Activated CD4-positive, alpha-beta T cell treated with anti-CD3 and anti-CD28 coated beads, Interleukin-10, Interleukin-2, amounts not matched to agents 100 ng/mL and 50 ng/mL, durations not matched to agents 16 hours and 8 hours (primary cell): ENCODE measurements around the gene EXOC2.
A peak's percentile ranks its signal among the peaks of the same experiment; 100 is the strongest.
"Not testable (repeated sequence)": the region's sequence is repeated elsewhere in the genome, so short reads cannot be mapped to it uniquely, and the experiment has no call there.

Experiments
- DNase-seq: peaks from one replicate; pipeline ENCODE4 v3.0.0-alpha.2; 2020

EXOC2 gene

GRCh38 chr6:710601-711571 lies 17.9 kb upstream of the EXOC2 start:
- peak; percentile 80 for DNase-seq

DNA sequence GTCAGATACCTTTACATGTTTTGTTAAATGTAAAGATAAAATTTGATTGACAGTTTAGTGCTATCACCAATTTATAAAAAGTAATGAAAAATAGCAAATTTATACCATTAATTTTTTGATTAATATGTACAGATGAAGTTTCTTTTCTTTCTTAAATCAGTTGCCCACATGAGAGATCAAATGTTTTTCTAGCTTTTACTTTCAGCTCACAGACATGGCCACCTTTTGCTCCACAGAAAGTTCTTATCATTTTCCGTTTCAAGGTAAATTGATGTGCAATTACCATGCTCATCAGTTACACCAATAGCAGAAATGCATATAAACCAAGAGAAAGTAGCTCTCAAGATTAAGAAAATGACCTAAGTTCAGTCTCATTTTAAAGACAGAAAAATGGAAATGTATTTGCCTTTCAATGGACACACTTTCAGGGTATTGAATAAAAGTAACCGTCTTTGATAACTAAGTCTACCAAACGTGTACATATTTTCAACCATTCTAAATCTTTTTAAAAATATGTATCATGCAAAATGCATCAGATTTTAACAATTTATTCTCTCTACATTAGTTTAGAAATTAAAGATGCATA lies 16.6 kb upstream of the EXOC2 start:
- no peak for DNase-seq

DNA sequence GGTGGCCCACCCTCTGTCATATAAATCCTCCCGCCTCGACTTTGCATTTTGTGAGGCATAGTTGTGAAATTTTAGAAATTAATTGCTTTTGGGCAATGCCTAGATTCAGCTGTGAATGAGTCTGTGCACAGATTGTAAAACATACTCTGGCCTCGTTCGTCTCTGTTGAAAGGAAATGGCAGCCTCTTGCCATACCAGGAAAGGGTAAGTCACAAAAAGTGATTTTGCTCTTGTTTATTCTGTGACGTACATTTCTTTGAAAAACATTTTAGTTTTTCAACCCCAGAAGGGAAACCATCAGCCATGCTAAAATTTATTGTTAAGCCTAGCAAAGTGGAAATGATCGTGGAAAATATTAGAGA lies 15.3 kb upstream of the EXOC2 start:
- no peak for DNase-seq

GRCh38 chr6:707576-708236 lies 14.8 kb upstream of the EXOC2 start:
- no peak for DNase-seq

DNA sequence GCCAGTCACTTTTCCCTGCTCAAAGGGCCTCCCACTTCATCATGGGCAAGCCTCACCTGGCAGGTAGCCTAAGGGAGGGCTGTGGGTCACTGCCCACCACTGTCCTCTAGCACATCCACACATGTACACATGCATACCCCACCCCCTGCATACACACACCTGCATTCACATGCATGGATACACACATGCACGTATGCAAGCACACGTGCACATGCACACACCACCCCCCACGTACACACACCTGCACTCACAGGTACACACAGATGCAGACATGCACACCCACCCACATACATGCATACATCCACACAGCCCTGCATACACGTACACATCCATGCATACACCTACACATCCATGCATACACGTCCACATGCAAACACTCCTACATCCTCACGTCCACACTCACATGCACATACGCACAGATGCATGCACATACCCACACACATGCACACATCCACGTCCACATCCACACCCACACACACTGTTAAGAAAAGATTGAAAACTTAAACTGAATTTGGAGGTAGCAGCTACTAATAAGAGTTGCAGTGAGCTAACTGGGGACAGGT lies 14.0 kb upstream of the EXOC2 start:
- no peak for DNase-seq

DNA sequence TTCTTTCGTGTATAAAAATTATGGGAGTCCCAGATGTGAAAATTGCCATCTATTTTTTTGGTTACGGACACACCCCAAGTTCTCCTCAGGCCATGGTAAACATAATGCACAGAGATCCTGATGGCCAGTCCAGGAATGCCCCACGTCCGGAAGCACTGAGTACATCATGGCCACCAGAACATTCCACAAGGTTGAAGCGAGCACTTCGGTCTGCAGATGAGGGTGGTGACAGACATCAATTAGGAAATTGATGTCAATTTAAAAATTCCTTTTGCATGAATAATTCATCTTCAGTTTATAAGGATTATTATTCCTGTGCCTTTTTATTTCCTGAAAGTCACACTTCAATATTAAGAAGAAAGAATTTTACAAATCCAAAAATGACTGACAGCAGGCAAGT lies 13.2 kb upstream of the EXOC2 start:
- DNase-seq, result no peak

DNA sequence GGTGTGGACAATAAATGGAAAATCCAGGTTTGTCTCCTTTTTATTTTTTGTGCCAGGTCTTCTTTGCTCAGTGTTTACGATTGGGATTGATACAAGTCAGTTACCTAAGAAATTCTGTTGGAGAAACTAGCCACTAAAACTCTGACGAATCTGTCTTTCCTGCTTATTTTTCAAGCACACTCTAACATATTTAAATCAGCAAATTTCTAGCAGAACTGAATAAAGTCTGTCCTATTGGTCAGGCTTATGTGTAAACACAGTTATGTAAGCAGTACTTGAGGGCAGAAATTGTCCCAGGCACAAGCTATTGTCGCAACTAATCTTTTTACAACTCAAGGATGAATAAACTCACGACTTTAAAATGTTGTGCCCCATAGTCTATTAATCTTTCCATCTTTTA lies 12.1 kb upstream of the EXOC2 start:
- no peak for DNase-seq

- DNase-seq, result no peak
Observed at GRCh38 chr6:704046-704445, 11.1 kb upstream of the EXOC2 start.

DNA sequence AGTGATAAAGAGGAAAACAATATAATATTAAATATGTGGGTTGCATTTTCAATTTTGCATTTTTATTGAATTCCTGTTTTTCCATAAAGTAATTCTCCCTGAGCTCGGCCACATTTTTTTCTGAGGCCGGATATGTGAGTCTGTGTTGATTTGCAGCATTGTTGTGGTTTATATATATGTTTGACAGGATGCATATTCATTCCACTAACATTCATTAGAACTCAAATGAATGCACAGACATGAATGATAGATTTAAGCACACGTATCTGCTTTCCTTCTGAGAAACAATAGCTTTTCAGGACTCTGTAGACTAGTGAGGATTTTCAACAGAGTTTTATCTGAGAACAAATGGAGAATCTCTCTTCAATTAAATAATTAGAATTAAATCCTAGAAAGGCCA lies 10.6 kb upstream of the EXOC2 start:
- DNase-seq, result peak; percentile 31

- no peak for DNase-seq
Observed at GRCh38 chr6:701700-702479, 9.0 kb upstream of the EXOC2 start.

GRCh38 chr6:701215-701614 lies 8.3 kb upstream of the EXOC2 start:
- DNase-seq, result no peak

DNA sequence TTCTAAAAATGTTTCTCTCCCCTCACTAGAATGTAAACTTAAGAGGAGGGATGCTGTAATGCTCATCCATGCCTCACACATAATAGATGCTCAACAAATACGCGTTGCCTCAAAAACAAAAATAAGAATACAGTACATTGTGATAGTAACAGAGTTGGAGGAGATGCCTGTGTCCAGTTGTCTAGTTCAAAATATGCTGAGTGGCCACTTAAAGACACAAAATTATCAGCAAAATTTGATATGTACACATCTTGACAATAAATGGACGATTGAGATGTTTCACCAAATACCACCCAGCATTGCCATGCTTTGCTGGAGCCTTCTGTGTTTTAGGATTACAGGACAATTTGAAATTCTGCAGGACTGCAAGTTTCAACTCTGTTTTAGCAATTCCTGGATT lies 7.6 kb upstream of the EXOC2 start:
- DNase-seq, result no peak

GRCh38 chr6:699319-699718 lies 6.4 kb upstream of the EXOC2 start:
- DNase-seq, result no peak

DNA sequence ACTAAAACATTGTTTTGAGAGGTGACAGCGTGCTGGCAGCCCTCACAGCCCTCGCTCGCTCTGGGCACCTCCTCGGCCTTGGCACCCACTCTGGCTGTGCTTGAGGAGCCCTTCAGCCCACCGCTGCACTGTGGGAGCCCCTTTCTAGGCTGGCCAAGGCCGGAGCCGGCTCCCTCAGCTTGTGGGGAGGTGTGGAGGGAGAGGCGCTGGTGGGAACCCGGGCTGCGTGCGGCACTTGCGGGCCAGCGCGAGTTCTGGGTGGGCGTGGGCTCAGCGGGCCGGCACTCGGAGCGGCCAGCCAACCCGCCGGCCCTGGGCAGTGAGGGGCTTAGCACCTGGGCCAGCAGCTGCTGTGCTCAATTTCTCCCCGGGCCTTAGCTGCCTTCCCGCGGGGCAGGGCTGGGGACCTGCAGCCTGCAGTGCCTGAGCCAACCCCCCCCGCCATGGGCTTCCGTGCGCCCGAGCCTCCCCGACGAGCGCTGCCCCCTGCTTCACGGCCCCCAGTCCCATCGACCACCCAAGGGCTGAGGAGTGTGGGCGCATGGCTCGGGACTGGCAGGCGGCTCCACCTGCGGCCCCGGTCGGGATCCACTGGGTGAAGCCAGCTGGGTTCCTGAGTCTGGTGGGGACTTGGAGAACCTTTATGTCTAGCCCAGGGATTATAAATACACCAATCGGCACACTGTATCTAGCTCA lies 1.6 kb upstream of the EXOC2 start:
- not testable (repeated sequence) for DNase-seq

DNA sequence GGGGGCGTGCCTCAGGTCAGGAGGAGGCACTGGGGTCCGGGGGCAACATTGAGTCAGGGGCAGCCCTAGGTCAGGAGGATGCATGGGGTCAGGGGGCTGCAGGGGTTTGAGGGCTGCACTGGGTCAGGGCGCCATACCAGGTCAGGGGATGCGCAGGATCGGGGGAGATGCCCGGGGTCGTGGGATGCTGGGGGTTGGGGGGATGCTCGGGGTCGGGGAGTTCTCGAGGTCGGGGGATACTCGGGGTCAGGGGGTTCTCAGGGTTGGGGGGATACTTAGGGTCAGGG lies 727 bp upstream of the EXOC2 start:
- DNase-seq, result no peak

- peak; percentile 85 for DNase-seq
Observed at GRCh38 chr6:692356-692851, 535 bp downstream of the EXOC2 start.

DNA sequence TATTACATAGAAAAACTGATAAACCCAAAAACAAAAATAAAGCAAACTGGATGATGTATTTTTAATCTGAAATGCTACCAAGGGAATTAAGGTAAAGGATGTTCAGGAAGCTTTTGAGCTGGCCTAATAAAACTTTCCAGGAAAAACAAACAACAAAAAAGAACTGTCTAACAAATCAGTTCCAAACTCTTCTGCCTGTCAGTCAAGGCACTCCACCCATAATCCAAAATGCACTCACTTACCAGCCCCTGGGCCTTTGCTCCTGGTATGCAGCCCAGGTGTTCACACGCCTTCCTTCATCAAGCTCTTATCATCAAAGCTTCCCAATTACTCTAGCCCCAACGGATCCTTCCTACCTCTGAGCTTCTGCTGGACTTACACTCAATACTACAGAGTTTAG lies 3.7 kb downstream of the EXOC2 start:
- DNase-seq, result no peak

DNA sequence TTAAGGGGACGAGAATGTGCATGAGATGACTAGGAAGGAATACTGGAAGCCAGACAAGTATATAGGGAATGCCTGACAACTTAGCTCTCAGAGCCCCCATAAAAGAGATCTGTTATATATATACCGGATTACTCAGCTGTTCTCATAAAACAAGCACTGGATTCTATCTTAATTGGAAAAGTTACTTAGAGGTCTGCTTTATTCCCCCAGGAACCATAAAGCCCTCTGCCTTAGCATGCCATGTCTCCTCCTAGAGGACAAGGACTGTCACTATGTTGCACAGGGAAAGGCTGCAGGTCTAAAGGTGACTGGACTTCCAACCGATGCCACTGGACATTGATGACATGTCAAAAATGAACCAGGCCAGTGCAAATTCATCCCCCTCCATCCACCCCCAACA lies 6.4 kb downstream of the EXOC2 start:
- no peak for DNase-seq

DNA sequence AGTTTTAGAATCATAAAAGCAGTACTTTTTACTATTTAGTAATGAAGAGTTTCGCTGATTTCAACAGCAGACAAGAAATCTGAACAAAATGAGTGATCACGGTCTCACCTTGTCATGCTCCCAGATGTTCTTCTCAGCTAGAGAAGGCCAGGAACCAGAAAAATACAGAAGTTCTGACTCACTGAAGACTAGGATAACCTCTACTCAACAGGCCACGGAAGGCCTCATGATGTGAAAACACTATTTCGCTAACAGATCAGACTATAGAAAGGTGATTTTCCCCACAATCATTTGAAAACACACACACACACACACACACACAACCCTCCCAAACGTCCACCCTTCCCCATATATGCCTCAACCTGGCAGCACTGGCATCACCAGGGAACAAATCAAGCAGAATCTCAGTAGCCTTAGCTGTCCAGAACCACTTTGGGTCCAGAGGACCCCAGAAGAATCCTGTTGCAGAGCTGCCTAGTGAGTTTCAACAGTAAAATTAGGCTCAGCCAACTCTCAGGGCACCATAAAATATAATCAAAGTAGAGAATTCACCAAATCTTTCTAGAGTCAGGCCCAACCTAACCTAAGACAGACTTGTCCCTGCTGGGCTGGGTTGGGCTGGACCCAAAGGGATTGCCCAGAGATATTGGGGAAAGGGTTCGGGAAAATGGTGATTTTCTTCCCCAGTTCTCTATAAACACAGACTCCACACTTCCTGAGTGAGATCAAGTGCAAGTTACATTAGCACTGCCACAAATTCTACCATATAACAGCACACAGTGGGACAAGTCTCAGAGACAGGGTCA lies 7.9 kb downstream of the EXOC2 start:
- peak; percentile 90 for DNase-seq

DNA sequence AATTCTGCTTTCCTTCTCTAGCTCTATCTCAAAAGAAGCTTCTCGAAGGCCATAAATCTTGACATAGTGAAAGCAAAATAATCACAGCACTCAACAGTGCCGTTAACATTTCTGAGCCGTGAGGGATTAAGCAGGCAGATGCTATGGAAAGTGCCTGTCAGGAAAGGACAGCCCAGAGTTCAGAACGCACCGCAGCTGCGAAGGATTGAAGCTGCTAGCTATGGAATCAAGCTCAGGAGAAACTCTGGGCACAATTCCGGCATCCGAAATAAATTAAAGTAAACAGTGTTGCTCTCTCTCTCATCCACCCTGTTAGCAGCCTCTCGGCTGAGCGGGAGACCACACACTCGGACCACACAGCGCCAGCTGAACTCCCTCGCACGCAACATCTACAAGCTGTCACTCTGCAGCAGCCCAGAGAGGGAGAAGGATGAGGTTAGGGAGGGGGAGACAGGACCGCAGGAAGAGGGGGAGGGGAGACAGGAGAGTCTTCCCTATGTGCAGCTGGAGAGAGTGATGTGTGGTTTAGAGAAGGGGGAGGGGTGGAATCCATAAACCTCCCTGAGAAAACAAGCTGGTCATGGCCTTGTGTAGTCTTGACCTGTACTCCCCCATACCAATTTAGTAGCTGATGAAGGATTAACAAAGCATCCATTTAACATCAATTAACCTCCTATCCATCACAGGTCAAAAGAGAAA lies 9.0 kb downstream of the EXOC2 start:
- DNase-seq, result peak; percentile 55
